HCT116 (cell line): ENCODE measurements around the gene SDC1. TPM values are rescaled to one million over a fixed set of nuclear protein-coding genes. Genes with fewer than 3 reads are reported as not detected.

ENCODE experiments used
- ATAC-seq: fragments of 200-7000 bp; cut with Tn5 transposase; 2 replicates; pipeline ENCODE4 v1.9.1; 2020; ENCODE audit warnings: mild to moderate bottlenecking, moderate library complexity
- BruUV-seq: library from RNA; stranded (reverse); fragments of 400-500 nt; replicated peaks from 2 replicates; lab custom pipeline; 2021; lab: Mats Ljungman, UMichigan
- CTCF ChIA-PET: fragments of 300-600 bp; sonication (Branson Sonifier 250); formaldehyde crosslinking; loops from one replicate; lab custom pipeline; 2021; ENCODE audit warnings: antibody characterized with exemption; lab: Charles Lee
- POLR2A ChIA-PET: fragments of 300-600, 350-600 bp; sonication (Branson Sonifier 250); formaldehyde crosslinking; loops from one replicate; lab custom pipeline; 2021; ENCODE audit warnings: antibody characterized with exemption; lab: Charles Lee
- RAD21 ChIA-PET, 2 experiments: fragments of 300-600 bp; sonication (Branson Sonifier 250); formaldehyde crosslinking; loops; one replicate each; lab custom pipeline; 2023; ENCODE audit warnings: low total read pairs in 2 of 2; ENCODE audit not compliant: uncharacterized antibody in 2 of 2, unreplicated experiment in 2 of 2, low non-redundant PET in 1 of 2; lab: Charles Lee
- DNase-seq: peaks from one replicate; pipeline ENCODE4 v3.0.0-alpha.2; 2010; ENCODE audit warnings: low read depth, low spot score
- H2AFZ ChIP-seq: fragments of 200-600 bp; shearing (Covaris generic), sonication (generic); 2 replicates; pipeline ENCODE4 v1.6.1; 2017; ENCODE audit warnings: low read depth, mixed run types, mixed read lengths, antibody characterized with exemption, low read length; ENCODE audit not compliant: poor library complexity, severe bottlenecking
- H3K27ac ChIP-seq: 2 replicates; pipeline ENCODE4 v1.5.1; 2012; ENCODE audit warnings: low read depth, low read length
- H3K27me3 ChIP-seq: fragments of 200-600 bp; sonication (generic); 2 replicates; pipeline ENCODE4 v1.6.1; 2016; ENCODE audit warnings: mixed run types, low read length, mixed read lengths; ENCODE audit not compliant: insufficient read depth
- H3K36me3 ChIP-seq, 2 experiments: fragments of 200-500 bp in 1 of 2; fragments of 200-600 bp in 1 of 2; sonication (Bioruptor generic) in 1 of 2; sonication (generic) in 1 of 2; 2 replicates each; pipeline versions ENCODE4 v1.5.1 to v1.6.1; 2014 to 2016; ENCODE audit warnings: low read length in 2 of 2, inconsistent platforms in 1 of 2, mixed read lengths in 1 of 2, mixed run types in 1 of 2; ENCODE audit not compliant: insufficient read depth in 2 of 2, control insufficient read depth in 1 of 2
- H3K4me1 ChIP-seq, 2 experiments: fragments of 200-600 bp in 1 of 2; sonication (generic) in 1 of 2; 2 replicates each; pipeline versions ENCODE4 v1.5.1 to v1.6.1; 2012 to 2017; ENCODE audit warnings: low read length in 2 of 2, inconsistent platforms in 1 of 2, mild to moderate bottlenecking in 1 of 2, mixed read lengths in 1 of 2, mixed run types in 1 of 2, moderate library complexity in 1 of 2; ENCODE audit not compliant: insufficient read depth in 2 of 2, control insufficient read depth in 1 of 2
- H3K4me2 ChIP-seq: fragments of 200-600 bp; sonication (generic); 2 replicates; pipeline ENCODE4 v1.6.1; 2017; ENCODE audit warnings: mixed run types, low read length, mixed read lengths
- H3K4me3 ChIP-seq, 2 experiments: fragments of 200-600 bp in 1 of 2; sonication (generic) in 1 of 2; replicated peaks in 1 of 2; 2 replicates each; pipeline ENCODE4 v1.5.1; 2011 to 2016; ENCODE audit warnings: low read length in 2 of 2, control low read depth in 1 of 2, low read depth in 1 of 2, mild to moderate bottlenecking in 1 of 2, mixed read lengths in 1 of 2, mixed run types in 1 of 2
- H3K79me2 ChIP-seq: fragments of 200-600 bp; sonication (generic); 2 replicates; pipeline ENCODE4 v1.6.1; 2017; ENCODE audit warnings: mild to moderate bottlenecking, mixed run types, low read length, moderate library complexity, mixed read lengths; ENCODE audit not compliant: insufficient read depth
- H3K9ac ChIP-seq: fragments of 200-600 bp; sonication (generic); 2 replicates; pipeline ENCODE4 v1.6.1; 2016; ENCODE audit warnings: low read length, mixed read lengths
- H3K9me2 ChIP-seq: fragments of 200-600 bp; sonication (generic), shearing (Covaris generic); 2 replicates; pipeline ENCODE4 v1.6.1; 2017; ENCODE audit warnings: mixed run types, mild to moderate bottlenecking, moderate library complexity; ENCODE audit not compliant: insufficient read depth
- H3K9me3 ChIP-seq, 2 experiments: fragments of 200-500 bp in 1 of 2; fragments of 200-600 bp in 1 of 2; sonication (Bioruptor generic) in 1 of 2; sonication (generic) in 1 of 2; 2 replicates each; pipeline ENCODE4 v1.6.1; 2014 to 2017; ENCODE audit warnings: low read length in 2 of 2, mixed read lengths in 2 of 2, inconsistent platforms in 1 of 2, low read depth in 1 of 2, mild to moderate bottlenecking in 1 of 2, mixed run types in 1 of 2, moderate library complexity in 1 of 2; ENCODE audit not compliant: control insufficient read depth in 1 of 2, insufficient read depth in 1 of 2
- H4K20me1 ChIP-seq: fragments of 200-600 bp; sonication (generic), shearing (Covaris generic); 2 replicates; pipeline ENCODE4 v1.6.1; 2017; ENCODE audit warnings: mixed run types, mild to moderate bottlenecking, moderate library complexity; ENCODE audit not compliant: insufficient read depth
- CBX3 ChIP-seq: IDR thresholded peaks from 2 replicates; pipeline ENCODE4 v1.6.1; 2012; ENCODE audit warnings: low read depth
- EZH2phosphoT487 ChIP-seq: fragments of 200-600 bp; IDR thresholded peaks from 2 replicates; pipeline ENCODE4 v1.6.1; 2018; ENCODE audit warnings: antibody characterized with exemption, borderline replicate concordance
- POLR2AphosphoS5 ChIP-seq: IDR thresholded peaks from 2 replicates; pipeline ENCODE4 v1.6.1; 2011; ENCODE audit warnings: mild to moderate bottlenecking, low read depth, low read length, moderate library complexity
- YY1 ChIP-seq: IDR thresholded peaks from 2 replicates; pipeline ENCODE4 v1.6.1; 2011; ENCODE audit warnings: low read length, low read depth, moderate library complexity, mild to moderate bottlenecking; ENCODE audit not compliant: insufficient replicate concordance; ENCODE audit errors: extremely low read depth
- ZFX ChIP-seq: fragments of 450-650 bp; IDR thresholded peaks from 2 replicates; pipeline ENCODE4 v1.6.1; 2017
- ZNF274 ChIP-seq: fragments of 200-500 bp; sonication (Bioruptor generic); IDR thresholded peaks from 2 replicates; pipeline ENCODE4 v1.6.1; 2014; ENCODE audit warnings: mild to moderate bottlenecking, low read depth, low read length, inconsistent platforms
- intact Hi-C: fragments of 100-400 bp; cut with micrococcal nuclease; formaldehyde crosslinking; loops from 2 replicates; pipeline ENCODE4 v1.10.0; 2022
- total RNA-seq: library from RNA; stranded (reverse); gene quantifications from one replicate; pipeline ENCODE4 v1.2.1, GENCODE V29; 2021; ENCODE audit not compliant: unreplicated experiment
- TF ChIP-seq, protein P1 (sequence below), 3 experiments: fragments of 200-600 bp in 1 of 3; sonication (generic) in 1 of 3; IDR thresholded peaks in 2 of 3; conservative IDR thresholded peaks in 1 of 3; 2 replicates each; pipeline ENCODE4 v1.5.1; 2012 to 2017; ENCODE audit warnings: low read depth in 2 of 3, low read length in 2 of 3, antibody characterized with exemption in 1 of 3, borderline replicate concordance in 1 of 3, control low read depth in 1 of 3, mild to moderate bottlenecking in 1 of 3, mixed read lengths in 1 of 3, mixed run types in 1 of 3, moderate library complexity in 1 of 3; ENCODE audit not compliant: insufficient read depth in 1 of 3

SDC1 gene
- total RNA-seq, 1 experiment from 2014 or later, result 32.0 TPM

GRCh38 chr2:20230114-20230425 lies 5.1 kb upstream of the SDC1 start:
- ATAC-seq (no peak), DNase-seq (no peak)
- POLR2A ChIA-PET, result no interaction called here
- Histone ChIP-seq H3K4me2 (no peak overlapping the region), H2AFZ (no peak overlapping the region), H3K4me3 (no peak overlapping the region), H3K36me3 (no peaks in the 10 kb centered on the region), H3K4me1 (peaks cover 25 to 48% of the 10 kb centered on the region in 2 experiments), H3K27me3 (no peaks in the 10 kb centered on the region), H3K9ac (no peak overlapping the region), H3K79me2 (no peaks in the 10 kb centered on the region), H3K27ac (no peak overlapping the region), H4K20me1 (no peaks in the 10 kb centered on the region), H3K9me3 (no peaks in the 10 kb centered on the region), H3K9me2 (no peaks in the 10 kb centered on the region)
- no TSS peak for BruUV-seq
- RAD21 ChIA-PET, result no interaction called here
- CTCF ChIA-PET, result no interaction called here
- intact Hi-C loops, result loop anchor here (5.0 kb wide), 1 partner anchor 103 kb away; no protein-coding TSS in a partner anchor
- TF ChIP-seq ZFX (no peak), EZH2phosphoT487 (no peak), POLR2AphosphoS5 (no peak), CBX3 (no peak), ZNF274 (no peak), YY1 (no peak)
- TF ChIP-seq, protein P1, sequence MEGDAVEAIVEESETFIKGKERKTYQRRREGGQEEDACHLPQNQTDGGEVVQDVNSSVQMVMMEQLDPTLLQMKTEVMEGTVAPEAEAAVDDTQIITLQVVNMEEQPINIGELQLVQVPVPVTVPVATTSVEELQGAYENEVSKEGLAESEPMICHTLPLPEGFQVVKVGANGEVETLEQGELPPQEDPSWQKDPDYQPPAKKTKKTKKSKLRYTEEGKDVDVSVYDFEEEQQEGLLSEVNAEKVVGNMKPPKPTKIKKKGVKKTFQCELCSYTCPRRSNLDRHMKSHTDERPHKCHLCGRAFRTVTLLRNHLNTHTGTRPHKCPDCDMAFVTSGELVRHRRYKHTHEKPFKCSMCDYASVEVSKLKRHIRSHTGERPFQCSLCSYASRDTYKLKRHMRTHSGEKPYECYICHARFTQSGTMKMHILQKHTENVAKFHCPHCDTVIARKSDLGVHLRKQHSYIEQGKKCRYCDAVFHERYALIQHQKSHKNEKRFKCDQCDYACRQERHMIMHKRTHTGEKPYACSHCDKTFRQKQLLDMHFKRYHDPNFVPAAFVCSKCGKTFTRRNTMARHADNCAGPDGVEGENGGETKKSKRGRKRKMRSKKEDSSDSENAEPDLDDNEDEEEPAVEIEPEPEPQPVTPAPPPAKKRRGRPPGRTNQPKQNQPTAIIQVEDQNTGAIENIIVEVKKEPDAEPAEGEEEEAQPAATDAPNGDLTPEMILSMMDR (IDR thresholded peaks at IDR 0.05 in 2 of 3, conservative IDR thresholded peaks at IDR 0.05 in 1 of 3; ENCODE audit: borderline replicate concordance in 1 of 3, insufficient read depth in 1 of 3, low read depth in 2 of 3, low read length in 2 of 3), result no peak
